Measurements from ENCODE around the gene SERPINA5. TPM values are rescaled to one million over a fixed set of nuclear protein-coding genes. Genes with fewer than 3 reads are reported as not detected.

Gene SERPINA5
- total RNA-seq, 4 donors from 2014 or later: 2.1 to 5.1 (median 3.7) TPM

GRCh38 chr14:94638339-94638738 is 57.1 kb downstream of the SERPINA5 start:
- H3K27ac ChIP-seq (replicated peaks in 1 of 4): no peak overlapping the region
- no peak overlapping the region for H3K4me3 ChIP-seq
- H3K9me3 ChIP-seq: no peaks in the 10 kb centered on the region
- no peak for DNase-seq (ENCODE audit: extremely low spot score)
- no peak for TF ChIP-seq EP300 (IDR thresholded peaks at IDR 0.05)
- no peak for TF ChIP-seq POLR2A (IDR thresholded peaks at IDR 0.05; ENCODE audit: low read depth)
- no peak for TF ChIP-seq CTCF (IDR thresholded peaks at IDR 0.05)
- TF ChIP-seq POLR2AphosphoS5 (IDR thresholded peaks at IDR 0.05): no peak
- WGBS: 71% methylated on average over 1 of the region's 2 CpGs
- no peaks in the 10 kb centered on the region for H3K4me1 ChIP-seq
- intact Hi-C loops (cut with DNase I): no loop called here
- H3K27me3 ChIP-seq: peaks cover 0 to 6% (median 0%) of the 10 kb centered on the region in 4 donors
- no peaks in the 10 kb centered on the region for H3K36me3 ChIP-seq

DNA sequence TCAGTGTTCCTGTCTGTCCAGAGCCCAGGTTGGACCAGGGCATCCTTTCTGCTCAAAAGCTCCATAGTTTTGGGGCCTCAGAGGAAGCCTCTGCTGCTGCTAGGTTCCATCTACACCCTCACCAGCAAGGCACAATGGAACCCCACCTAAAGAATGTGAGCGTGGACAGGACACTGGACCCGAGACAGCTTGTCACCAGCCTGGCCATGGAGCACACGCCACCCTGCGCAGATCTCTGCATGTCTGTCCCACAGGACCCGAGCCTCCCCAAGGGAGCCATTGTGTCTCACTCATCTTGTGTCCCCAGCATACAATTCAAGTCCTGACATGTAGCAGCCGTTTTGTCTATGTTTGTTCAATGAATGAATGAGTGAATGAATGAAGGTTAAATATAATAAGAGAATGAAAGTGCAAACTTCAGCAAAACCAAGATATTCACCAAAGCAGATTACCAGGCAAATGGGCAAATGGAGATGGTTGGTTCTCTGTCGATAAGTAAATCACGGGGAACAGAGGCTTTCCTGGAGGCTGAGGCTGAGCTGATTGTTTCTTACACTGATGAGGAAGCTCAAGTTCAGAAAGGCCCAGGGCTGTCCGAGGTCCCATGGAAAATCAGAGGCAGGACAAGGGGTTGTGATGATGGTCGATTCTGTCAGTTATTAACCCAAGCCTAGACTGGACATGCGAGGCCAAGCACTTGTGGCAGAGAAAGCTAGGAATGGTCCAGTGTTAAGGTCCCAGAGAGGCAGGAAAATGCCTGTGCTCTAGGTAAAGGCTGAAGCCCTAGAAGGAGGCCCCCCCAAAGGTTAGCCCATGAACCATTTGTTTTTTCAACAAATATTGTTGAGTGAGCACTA is 58.0 kb downstream of the SERPINA5 start:
- no peak overlapping the region for H3K27ac ChIP-seq (replicated peaks in 1 of 4)
- intact Hi-C loops (cut with DNase I): no loop called here
- no peaks in the 10 kb centered on the region for H3K9me3 ChIP-seq
- no peak for DNase-seq (ENCODE audit: extremely low spot score)
- 81% methylated on average over 11 of the region's 11 CpGs for WGBS
- no peaks in the 10 kb centered on the region for H3K36me3 ChIP-seq
- no peak overlapping the region for H3K4me3 ChIP-seq
- H3K4me1 ChIP-seq: no peaks in the 10 kb centered on the region
- TF ChIP-seq EP300 (IDR thresholded peaks at IDR 0.05): no peak
- no peak for TF ChIP-seq POLR2A (IDR thresholded peaks at IDR 0.05; ENCODE audit: low read depth)
- no peak for TF ChIP-seq POLR2AphosphoS5 (IDR thresholded peaks at IDR 0.05)
- TF ChIP-seq CTCF (IDR thresholded peaks at IDR 0.05): no peak
- peaks cover 0 to 6% (median 0%) of the 10 kb centered on the region in 4 donors for H3K27me3 ChIP-seq

DNA sequence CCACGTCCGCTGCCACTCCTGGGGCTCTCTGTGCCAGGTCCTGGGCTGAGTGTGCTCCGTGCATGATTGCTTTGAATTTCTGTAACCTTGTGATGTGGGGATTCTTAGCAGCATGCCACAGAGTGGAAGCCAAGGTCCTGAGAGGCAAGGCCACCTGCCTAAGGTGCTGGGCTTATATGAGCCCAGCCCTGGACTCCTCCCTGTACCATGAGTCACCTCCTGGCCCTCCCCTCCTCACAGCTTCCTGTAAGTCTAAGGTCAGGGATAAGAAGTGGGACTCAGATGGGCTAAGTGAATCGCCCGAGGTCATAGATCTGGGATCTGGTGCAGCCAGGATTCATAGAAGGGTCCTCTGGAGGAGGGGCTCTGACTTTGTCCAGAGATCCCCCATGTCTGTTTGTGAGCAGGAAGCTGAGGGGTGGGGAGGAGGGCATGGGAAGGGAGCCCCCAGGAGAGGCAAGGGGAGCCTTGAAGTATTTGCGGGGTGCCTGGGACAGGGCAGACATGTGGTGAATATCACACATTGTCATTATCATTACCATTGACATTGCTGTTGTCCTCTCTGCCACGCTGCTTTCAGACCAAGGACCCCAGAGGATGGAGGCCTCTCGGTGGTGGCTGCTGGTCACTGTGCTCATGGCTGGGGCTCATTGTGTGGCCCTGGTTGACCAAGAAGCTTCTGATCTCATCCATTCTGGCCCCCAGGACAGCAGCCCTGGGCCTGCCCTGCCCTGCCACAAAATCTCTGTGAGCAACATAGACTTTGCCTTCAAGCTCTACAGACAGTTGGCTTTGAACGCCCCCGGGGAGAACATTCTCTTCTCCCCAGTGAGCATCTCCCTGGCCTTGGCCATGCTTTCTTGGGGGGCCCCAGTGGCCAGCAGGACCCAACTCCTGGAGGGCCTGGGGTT is 59.8 kb downstream of the SERPINA5 start:
- no peaks in the 10 kb centered on the region for H3K9me3 ChIP-seq
- WGBS: 98% methylated on average over 8 of the region's 10 CpGs
- H3K4me3 ChIP-seq: no peak overlapping the region
- no peak for TF ChIP-seq CTCF (IDR thresholded peaks at IDR 0.05)
- no peak for TF ChIP-seq POLR2A (IDR thresholded peaks at IDR 0.05; ENCODE audit: low read depth)
- no peak for TF ChIP-seq EP300 (IDR thresholded peaks at IDR 0.05)
- TF ChIP-seq POLR2AphosphoS5 (IDR thresholded peaks at IDR 0.05): no peak
- no peak overlapping the region for H3K27ac ChIP-seq (replicated peaks in 1 of 4)
- intact Hi-C loops (cut with DNase I): no loop called here
- no peak for DNase-seq (ENCODE audit: extremely low spot score)
- peaks cover 0 to 9% (median 0%) of the 10 kb centered on the region in 4 donors for H3K27me3 ChIP-seq
- no peaks in the 10 kb centered on the region for H3K36me3 ChIP-seq
- H3K4me1 ChIP-seq: no peaks in the 10 kb centered on the region

DNA sequence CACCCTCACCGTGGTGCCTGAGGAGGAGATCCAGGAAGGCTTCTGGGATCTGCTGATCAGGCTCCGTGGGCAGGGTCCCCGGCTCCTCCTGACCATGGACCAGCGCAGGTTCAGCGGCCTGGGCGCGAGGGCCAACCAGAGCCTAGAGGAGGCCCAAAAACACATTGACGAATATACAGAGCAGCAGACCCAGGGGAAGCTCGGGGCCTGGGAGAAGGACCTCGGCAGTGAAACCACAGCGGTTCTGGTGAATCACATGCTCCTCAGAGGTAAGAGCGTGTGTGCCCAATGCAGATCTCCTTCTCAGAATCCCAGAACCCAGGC is 60.4 kb downstream of the SERPINA5 start:
- Histone ChIP-seq H3K36me3 (no peaks in the 10 kb centered on the region), H3K4me3 (no peak overlapping the region), H3K27me3 (peaks cover 0 to 9% (median 0%) of the 10 kb centered on the region in 4 donors), H3K27ac (replicated peaks in 1 of 4) (no peak overlapping the region), H3K9me3 (no peaks in the 10 kb centered on the region), H3K4me1 (no peaks in the 10 kb centered on the region)
- intact Hi-C loops (cut with DNase I): no loop called here
- no peak for DNase-seq (ENCODE audit: extremely low spot score)
- TF ChIP-seq POLR2A (IDR thresholded peaks at IDR 0.05; ENCODE audit: low read depth) (no peak), EP300 (IDR thresholded peaks at IDR 0.05) (no peak), CTCF (IDR thresholded peaks at IDR 0.05) (no peak), POLR2AphosphoS5 (IDR thresholded peaks at IDR 0.05) (no peak)
- WGBS: 100% methylated on average over 5 of the region's 12 CpGs

Other genes starting within 250 kb of the SERPINA5 start
- gene SERPINA2, start 214.7 kb upstream of the SERPINA5 start, total RNA-seq: not detected
- 10 to 100 TPM in 1 of 4 donors, 1 to 10 TPM in 3; 1.7 to 20.2 (median 2.2) TPM for gene SERPINA1, start 192.8 kb upstream of the SERPINA5 start, total RNA-seq
- not detected for gene SERPINA11, start 128.6 kb upstream of the SERPINA5 start, total RNA-seq
- not detected for gene SERPINA9, start 105.2 kb upstream of the SERPINA5 start, total RNA-seq
- gene SERPINA12, start 72.0 kb upstream of the SERPINA5 start, total RNA-seq: not detected
- gene SERPINA4, start 20.0 kb upstream of the SERPINA5 start, total RNA-seq: not detected
- gene SERPINA3, start 31.0 kb downstream of the SERPINA5 start, total RNA-seq: 100 to 1,000 TPM in 3 of 4 donors, 10 to 100 TPM in 1; 71.8 to 284 (median 255) TPM
- under 1 TPM in 2 of 4 donors, not detected in 2; 0.91 to 0.98 TPM for gene GSC, start 188.7 kb downstream of the SERPINA5 start, total RNA-seq